Neural cell (in vitro differentiated cells): ENCODE measurements around the gene TAF10. TPM values are rescaled to one million over a fixed set of nuclear protein-coding genes. Genes with fewer than 3 reads are reported as not detected.

ENCODE experiments used
- H2AFZ ChIP-seq: fragments of 200-600, 300-800 bp; sonication (generic), shearing (Covaris generic); 2 replicates; pipeline ENCODE4 v1.6.0; 2014; ENCODE audit warnings: low read depth, mild to moderate bottlenecking, antibody characterized with exemption, low read length, moderate library complexity
- H3F3A ChIP-seq: fragments of 200-600 bp; shearing (Covaris generic); 2 replicates; pipeline ENCODE4 v1.6.1; 2016; ENCODE audit warnings: mild to moderate bottlenecking, moderate library complexity, mixed read lengths, antibody characterized with exemption, low read length; ENCODE audit not compliant: insufficient read depth, poor library complexity, severe bottlenecking
- H3K27ac ChIP-seq: fragments of 200-600, 300-800 bp; sonication (generic), shearing (Covaris generic); 2 replicates; pipeline ENCODE4 v1.5.1; 2014; ENCODE audit warnings: mild to moderate bottlenecking, low read length, moderate library complexity
- H3K27me3 ChIP-seq: fragments of 300-800, 200-600 bp; sonication (generic), shearing (Covaris generic); 2 replicates; pipeline ENCODE4 v1.6.0; 2014; ENCODE audit warnings: mild to moderate bottlenecking, low read depth, low read length, moderate library complexity; ENCODE audit not compliant: insufficient read depth
- H3K36me3 ChIP-seq: fragments of 300-800, 200-600 bp; sonication (generic), shearing (Covaris generic); 2 replicates; pipeline ENCODE4 v1.5.1; 2014; ENCODE audit warnings: mild to moderate bottlenecking, antibody characterized with exemption, low read length, moderate library complexity; ENCODE audit not compliant: insufficient read depth
- H3K4me2 ChIP-seq: fragments of 300-800, 200-600 bp; sonication (generic), shearing (Covaris generic); 2 replicates; pipeline ENCODE4 v1.6.0; 2014; ENCODE audit warnings: mild to moderate bottlenecking, low read length
- H3K4me3 ChIP-seq: fragments of 300-800, 200-600 bp; sonication (generic), shearing (Covaris generic); 2 replicates; pipeline ENCODE4 v1.5.1; 2014; ENCODE audit warnings: mild to moderate bottlenecking, low read length, moderate library complexity
- H3K79me2 ChIP-seq: fragments of 200-600 bp; shearing (Covaris generic); replicated peaks from 2 replicates; pipeline ENCODE4 v1.6.0; 2014; ENCODE audit warnings: mild to moderate bottlenecking, low read length, moderate library complexity; ENCODE audit not compliant: insufficient read depth
- H3K9ac ChIP-seq: fragments of 300-800, 200-600 bp; sonication (generic), shearing (Covaris generic); 2 replicates; pipeline ENCODE4 v1.6.1; 2016; ENCODE audit warnings: mild to moderate bottlenecking, low read length, mixed read lengths
- H3K9me2 ChIP-seq: fragments of 200-600 bp; shearing (Covaris generic); 2 replicates; pipeline ENCODE4 v1.6.1; 2016; ENCODE audit warnings: mild to moderate bottlenecking, low read length, mixed read lengths; ENCODE audit not compliant: insufficient read depth
- H3K9me3 ChIP-seq: fragments of 200-600, 300-800 bp; sonication (generic), shearing (Covaris generic); 2 replicates; pipeline ENCODE4 v1.6.1; 2016; ENCODE audit warnings: mild to moderate bottlenecking, mixed run types, low read length, moderate library complexity, mixed read lengths
- H4K20me1 ChIP-seq: fragments of 200-600 bp; shearing (Covaris generic); 2 replicates; pipeline ENCODE4 v1.6.1; 2016; ENCODE audit warnings: mild to moderate bottlenecking, mixed run types; ENCODE audit not compliant: insufficient read depth
- CTCF ChIP-seq: fragments of 450-650 bp; IDR thresholded peaks from 2 replicates; pipeline ENCODE4 v1.5.1; 2014; ENCODE audit warnings: antibody characterized with exemption, mild to moderate bottlenecking, moderate library complexity; ENCODE audit not compliant: poor library complexity, severe bottlenecking
- EP300 ChIP-seq: fragments of 450-650 bp; conservative IDR thresholded peaks from 2 replicates; pipeline ENCODE4 v1.6.1; 2014; ENCODE audit warnings: antibody characterized with exemption, mild to moderate bottlenecking, moderate library complexity; ENCODE audit not compliant: poor library complexity, severe bottlenecking
- EZH2 ChIP-seq: fragments of 200-600, 300-800 bp; shearing (Covaris generic), sonication (generic); IDR thresholded peaks from 2 replicates; pipeline ENCODE4 v1.6.1; 2014; ENCODE audit warnings: antibody characterized with exemption, low read length, borderline replicate concordance, mild to moderate bottlenecking; ENCODE audit not compliant: insufficient read depth, poor library complexity, severe bottlenecking
- MXI1 ChIP-seq: fragments of 450-650 bp; conservative IDR thresholded peaks from 2 replicates; pipeline ENCODE4 v1.6.1; 2014; ENCODE audit warnings: antibody characterized with exemption, mild to moderate bottlenecking; ENCODE audit not compliant: poor library complexity, severe bottlenecking
- POLR2AphosphoS5 ChIP-seq: IDR thresholded peaks from 2 replicates; pipeline ENCODE4 v1.6.1; 2012
- RAD21 ChIP-seq: fragments of 450-650 bp; conservative IDR thresholded peaks from 2 replicates; pipeline ENCODE4 v1.6.1; 2014; ENCODE audit warnings: antibody characterized with exemption, mild to moderate bottlenecking, moderate library complexity
- SMC3 ChIP-seq: fragments of 450-650 bp; conservative IDR thresholded peaks from 2 replicates; pipeline ENCODE4 v1.6.1; 2014; ENCODE audit warnings: antibody characterized with exemption, mild to moderate bottlenecking, moderate library complexity; ENCODE audit not compliant: poor library complexity
- TAF1 ChIP-seq: IDR thresholded peaks from 2 replicates; pipeline ENCODE4 v1.6.1; 2012; ENCODE audit warnings: low read depth
- polyA plus RNA-seq: library from polyadenylated mRNA; depleted of rRNA; stranded (reverse); fragments of >200 nt; gene quantifications from 2 replicates; pipeline ENCODE4 v1.2.3, GENCODE V29; 2014
- TF ChIP-seq, protein P1 (sequence below): IDR thresholded peaks from 2 replicates; pipeline ENCODE4 v1.6.1; 2012; ENCODE audit warnings: borderline replicate concordance

TAF10 gene
- polyA plus RNA-seq, 1 donor from 2014 or later = 39.7 TPM

- peaks cover 5% of the 10 kb centered on the region for H3K36me3 ChIP-seq
- no peak overlapping the region for H3K4me3 ChIP-seq
- H3K9me2 ChIP-seq = no peaks in the 10 kb centered on the region
- no peak overlapping the region for H3K27ac ChIP-seq
- no peak overlapping the region for H2AFZ ChIP-seq
- no peak overlapping the region for H3K4me2 ChIP-seq
- H3F3A ChIP-seq = no peaks in the 10 kb centered on the region
- no peak overlapping the region for H3K9ac ChIP-seq
- H3K9me3 ChIP-seq = no peaks in the 10 kb centered on the region
- no peaks in the 10 kb centered on the region for H3K27me3 ChIP-seq
- TF ChIP-seq TAF1 (no peak), MXI1 (no peak), EZH2 (no peak), RAD21 (no peak)
- TF ChIP-seq, protein P1, sequence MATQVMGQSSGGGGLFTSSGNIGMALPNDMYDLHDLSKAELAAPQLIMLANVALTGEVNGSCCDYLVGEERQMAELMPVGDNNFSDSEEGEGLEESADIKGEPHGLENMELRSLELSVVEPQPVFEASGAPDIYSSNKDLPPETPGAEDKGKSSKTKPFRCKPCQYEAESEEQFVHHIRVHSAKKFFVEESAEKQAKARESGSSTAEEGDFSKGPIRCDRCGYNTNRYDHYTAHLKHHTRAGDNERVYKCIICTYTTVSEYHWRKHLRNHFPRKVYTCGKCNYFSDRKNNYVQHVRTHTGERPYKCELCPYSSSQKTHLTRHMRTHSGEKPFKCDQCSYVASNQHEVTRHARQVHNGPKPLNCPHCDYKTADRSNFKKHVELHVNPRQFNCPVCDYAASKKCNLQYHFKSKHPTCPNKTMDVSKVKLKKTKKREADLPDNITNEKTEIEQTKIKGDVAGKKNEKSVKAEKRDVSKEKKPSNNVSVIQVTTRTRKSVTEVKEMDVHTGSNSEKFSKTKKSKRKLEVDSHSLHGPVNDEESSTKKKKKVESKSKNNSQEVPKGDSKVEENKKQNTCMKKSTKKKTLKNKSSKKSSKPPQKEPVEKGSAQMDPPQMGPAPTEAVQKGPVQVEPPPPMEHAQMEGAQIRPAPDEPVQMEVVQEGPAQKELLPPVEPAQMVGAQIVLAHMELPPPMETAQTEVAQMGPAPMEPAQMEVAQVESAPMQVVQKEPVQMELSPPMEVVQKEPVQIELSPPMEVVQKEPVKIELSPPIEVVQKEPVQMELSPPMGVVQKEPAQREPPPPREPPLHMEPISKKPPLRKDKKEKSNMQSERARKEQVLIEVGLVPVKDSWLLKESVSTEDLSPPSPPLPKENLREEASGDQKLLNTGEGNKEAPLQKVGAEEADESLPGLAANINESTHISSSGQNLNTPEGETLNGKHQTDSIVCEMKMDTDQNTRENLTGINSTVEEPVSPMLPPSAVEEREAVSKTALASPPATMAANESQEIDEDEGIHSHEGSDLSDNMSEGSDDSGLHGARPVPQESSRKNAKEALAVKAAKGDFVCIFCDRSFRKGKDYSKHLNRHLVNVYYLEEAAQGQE = no peak
- no peaks in the 10 kb centered on the region for H3K79me2 ChIP-seq
- H4K20me1 ChIP-seq = no peaks in the 10 kb centered on the region
These were observed 9.7 kb upstream of the TAF10 start for GRCh38 chr11:6621711-6622211.

DNA sequence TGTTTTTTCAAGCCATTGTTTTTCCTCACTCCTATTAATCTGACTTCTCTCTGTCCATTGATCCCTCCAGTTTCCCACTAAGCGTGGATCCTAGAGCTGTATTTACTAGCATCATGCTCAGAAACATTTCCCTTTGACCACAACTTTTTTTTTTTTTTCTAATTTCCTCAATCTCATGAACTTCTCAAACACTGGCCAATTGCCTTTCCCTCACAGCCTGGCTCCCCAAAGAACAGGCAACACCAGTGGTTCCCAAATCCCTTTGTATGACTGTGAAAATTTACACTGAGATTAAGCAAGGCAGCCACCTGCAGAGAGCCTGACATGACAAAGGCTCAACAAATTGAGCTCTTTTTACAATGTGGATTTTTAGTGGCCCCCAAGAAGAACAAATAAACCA, 8.6 kb upstream of the TAF10 start:
- Histone ChIP-seq H4K20me1 (no peaks in the 10 kb centered on the region), H3K4me2 (no peak overlapping the region), H3K27me3 (no peaks in the 10 kb centered on the region), H2AFZ (no peak overlapping the region), H3F3A (no peaks in the 10 kb centered on the region), H3K9ac (no peak overlapping the region), H3K27ac (no peak overlapping the region), H3K9me3 (no peaks in the 10 kb centered on the region), H3K9me2 (no peaks in the 10 kb centered on the region), H3K36me3 (no peaks in the 10 kb centered on the region), H3K79me2 (no peaks in the 10 kb centered on the region), H3K4me3 (no peak overlapping the region)
- TF ChIP-seq CTCF (no peak), RAD21 (no peak), SMC3 (no peak), EZH2 (no peak), TAF1 (no peak), EP300 (no peak), MXI1 (no peak), POLR2AphosphoS5 (no peak)
- TF ChIP-seq, protein P1 = no peak
